HG03342 (cell line): ENCODE results near the gene MINDY4.

Experiments used
- ATAC-seq: cut with Tn5 transposase; IDR thresholded peaks from one replicate; pipeline ENCODE4 v1.9.1; 2021; ENCODE audit warnings: mild to moderate bottlenecking, moderate library complexity; ENCODE audit not compliant: unreplicated experiment

The MINDY4 gene

DNA sequence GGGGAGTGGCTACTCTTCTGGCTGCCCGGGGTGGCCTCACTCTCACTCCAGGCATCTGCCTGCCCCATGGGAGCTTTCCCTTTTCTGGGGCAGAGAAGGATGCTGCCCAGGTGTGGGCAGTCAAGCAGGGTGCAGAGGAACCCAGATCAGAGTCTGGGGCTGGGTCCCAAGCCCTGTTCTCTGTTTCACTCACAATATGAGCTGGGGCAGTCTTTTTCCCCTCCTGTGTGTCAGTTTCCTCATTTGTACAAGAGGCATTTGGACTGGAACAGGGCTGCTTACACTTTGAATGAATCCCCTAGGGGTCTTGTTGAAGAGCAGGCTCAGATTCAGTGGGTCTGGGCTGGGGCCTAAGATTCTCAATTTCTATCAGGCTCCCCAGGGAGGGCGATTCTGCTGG is 102.0 kb downstream of the MINDY4 start:
- ATAC-seq = no peak

DNA sequence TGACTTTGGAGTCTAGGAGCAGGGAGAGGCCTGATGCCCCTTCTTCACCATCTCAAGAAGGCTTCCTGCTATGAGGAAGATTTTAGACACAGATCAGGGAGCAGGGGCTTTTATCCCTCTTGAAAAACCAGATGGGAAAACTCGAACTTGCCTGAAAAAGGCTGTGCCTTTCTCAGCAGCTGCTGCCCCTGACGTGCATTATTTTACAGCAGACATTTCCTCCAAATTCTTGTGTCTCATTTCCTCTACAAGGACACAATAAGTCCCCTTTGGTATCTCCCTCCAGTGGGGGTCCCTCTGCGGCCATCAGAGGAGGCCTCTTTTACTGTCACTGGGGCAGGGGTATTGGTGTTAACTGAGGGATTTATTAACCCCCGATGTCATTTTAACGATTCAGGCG is 102.4 kb downstream of the MINDY4 start:
- ATAC-seq = no peak

GRCh38 chr7:30874656-30875302 is 103.6 kb downstream of the MINDY4 start:
- ATAC-seq = no peak

- ATAC-seq = no peak
Measured at GRCh38 chr7:30877015-30877769, 106.0 kb downstream of the MINDY4 start.

- no peak for ATAC-seq
Measured at GRCh38 chr7:30877993-30878392, 106.8 kb downstream of the MINDY4 start.

- ATAC-seq = no peak
Measured at GRCh38 chr7:30879139-30880124, 108.2 kb downstream of the MINDY4 start.

DNA sequence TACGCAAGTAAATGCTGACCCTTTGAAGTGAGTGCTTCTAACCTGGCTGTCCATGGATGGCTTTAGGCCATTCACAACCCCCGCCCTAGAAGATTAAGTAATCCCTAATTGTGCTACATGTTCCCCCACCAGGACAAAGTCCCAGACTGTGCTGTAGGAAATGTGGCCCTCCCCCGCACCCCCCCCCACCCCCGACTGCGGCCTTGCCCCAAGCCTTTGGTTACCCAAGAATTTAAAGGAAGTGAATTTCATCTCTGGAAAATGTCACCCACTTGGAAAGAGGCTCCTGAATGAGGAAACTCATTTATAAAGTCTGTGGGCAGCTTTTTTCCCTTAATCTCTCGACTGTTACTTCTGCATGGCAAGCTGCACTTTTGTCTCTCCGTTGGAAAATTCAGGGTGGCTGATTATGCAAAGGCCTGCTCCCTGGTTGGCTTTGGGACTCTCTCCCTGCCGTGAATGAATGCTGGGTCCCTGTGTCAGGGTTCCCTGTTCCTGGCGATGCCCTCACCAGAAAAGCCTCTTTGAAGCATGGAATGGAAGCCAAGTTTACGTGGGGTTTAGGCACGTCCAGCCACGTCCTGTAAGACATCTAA is 109.0 kb downstream of the MINDY4 start:
- no peak for ATAC-seq

DNA sequence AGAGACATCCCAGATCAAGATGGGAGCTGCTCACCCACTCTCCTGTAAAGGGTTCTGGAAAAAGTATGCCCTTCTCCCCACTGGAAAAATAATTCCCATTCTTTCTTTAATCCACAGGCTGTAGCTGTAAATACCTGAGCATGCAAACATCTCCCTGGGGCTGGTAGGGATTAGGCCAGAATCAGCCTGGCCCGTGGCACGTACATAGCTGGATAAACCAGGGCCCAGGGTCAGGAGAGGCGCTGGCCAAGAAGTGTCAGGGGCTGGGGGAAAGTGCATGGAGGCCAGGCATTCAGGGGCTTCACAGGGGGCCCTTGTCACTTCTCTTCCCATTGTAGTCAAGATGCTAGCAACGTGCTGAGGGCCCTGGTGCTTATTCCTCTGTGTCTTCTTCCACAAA is 109.7 kb downstream of the MINDY4 start:
- ATAC-seq = no peak

DNA sequence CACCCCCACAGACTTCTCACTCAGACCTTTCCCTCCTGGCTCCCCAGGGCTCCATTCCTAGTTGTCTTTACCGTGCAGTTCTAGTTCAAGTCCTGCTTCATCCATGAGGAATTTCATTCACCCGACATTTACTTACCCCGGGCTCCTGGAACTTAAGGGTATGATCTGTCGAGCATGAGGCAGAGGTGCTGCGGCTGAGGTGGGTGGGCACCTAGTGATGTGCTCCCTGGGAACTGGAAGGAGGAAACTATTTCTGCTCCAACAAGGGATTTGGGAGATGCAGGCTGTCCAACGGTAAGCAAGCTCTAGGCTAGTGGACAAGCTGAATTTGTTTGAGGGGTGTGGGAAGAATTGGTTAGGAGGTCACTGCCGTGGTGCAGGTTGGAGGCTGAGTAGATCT is 110.2 kb downstream of the MINDY4 start:
- ATAC-seq = no peak

- no peak for ATAC-seq
Measured at GRCh38 chr7:30884881-30885280, 113.7 kb downstream of the MINDY4 start.

DNA sequence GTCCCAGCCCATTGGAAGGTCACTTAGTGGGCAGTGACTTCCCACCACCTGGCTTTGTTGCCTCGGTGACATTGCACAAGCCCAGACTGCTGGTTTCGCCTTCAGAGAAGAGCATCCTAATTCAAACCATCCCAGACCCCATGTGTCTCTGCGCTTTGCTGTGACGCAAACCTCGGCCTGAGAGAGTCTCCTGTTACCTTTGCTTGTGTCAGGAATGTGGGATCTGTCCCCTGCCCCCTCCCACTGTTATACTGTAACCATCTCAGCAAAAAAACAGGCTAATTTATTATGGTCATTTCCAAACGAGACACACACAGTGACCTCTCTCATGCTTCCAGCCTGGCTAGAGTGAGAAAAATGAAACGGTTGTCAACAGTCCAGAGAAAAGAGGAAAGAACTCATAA is 115.4 kb downstream of the MINDY4 start:
- ATAC-seq = no peak

DNA sequence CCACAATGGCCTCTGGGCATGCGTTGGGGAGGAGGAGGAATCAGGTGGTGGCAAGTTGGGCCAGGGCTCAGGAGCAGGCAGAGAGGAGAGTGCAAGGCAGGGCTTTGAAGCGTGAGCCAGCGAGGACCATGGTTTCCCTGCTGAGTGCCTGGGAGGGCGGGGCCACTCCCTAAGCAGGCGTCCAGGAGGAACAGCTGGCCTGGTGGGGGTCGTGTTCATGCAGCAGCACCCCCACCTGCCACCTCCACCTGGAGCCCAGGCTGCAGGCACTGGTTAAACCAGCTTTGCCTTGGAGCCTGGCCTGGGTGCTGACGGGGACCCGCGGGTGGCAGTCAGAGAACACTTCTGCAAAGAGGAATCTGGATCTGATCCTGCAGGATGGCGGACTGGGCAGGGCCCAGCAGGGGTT is 116.3 kb downstream of the MINDY4 start:
- ATAC-seq = no peak

- ATAC-seq = no peak
Measured at GRCh38 chr7:30888747-30889146, 117.5 kb downstream of the MINDY4 start.

- no peak for ATAC-seq
Measured at GRCh38 chr7:30890226-30890625, 119.0 kb downstream of the MINDY4 start.

DNA sequence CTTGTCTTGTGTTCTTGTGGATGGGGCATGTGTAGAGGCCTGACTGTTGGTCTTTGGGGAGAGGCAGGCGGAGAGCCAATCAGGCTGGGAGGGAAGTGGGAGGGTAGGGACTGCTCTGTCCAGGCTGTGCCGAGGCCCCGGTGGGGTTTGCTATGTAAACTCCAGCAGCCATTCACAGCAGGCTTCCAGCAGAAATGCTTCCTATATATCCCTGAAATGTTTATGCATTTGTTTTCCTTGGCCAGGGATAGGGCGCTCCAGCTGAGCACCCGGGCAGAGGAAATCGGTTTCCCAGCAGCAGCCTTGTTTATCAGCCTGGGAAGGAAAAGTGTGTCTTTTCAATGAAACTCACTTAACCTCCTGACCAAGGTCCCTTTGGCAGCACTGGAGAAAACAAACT is 122.1 kb downstream of the MINDY4 start:
- ATAC-seq = no peak

DNA sequence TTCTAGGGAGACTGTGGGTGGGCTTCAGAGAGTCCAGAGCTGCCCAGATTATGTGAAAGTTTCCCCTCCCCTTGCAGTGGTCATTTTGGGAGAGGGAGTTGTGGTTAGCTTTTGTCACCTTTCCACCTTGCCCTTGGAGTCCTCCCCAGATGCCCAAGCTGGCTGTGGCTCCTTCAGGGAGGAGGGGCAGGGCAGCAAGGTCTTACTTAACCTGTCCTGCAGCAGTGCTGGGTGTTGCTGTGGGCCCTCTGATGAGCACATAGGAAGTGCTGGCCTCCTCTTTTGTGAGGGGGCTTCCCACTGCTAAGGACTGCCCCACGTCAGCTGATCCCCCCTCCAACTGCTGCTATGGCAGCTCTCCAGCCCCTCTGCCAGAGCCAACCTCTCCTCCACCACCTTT is 122.8 kb downstream of the MINDY4 start:
- ATAC-seq = no peak

DNA sequence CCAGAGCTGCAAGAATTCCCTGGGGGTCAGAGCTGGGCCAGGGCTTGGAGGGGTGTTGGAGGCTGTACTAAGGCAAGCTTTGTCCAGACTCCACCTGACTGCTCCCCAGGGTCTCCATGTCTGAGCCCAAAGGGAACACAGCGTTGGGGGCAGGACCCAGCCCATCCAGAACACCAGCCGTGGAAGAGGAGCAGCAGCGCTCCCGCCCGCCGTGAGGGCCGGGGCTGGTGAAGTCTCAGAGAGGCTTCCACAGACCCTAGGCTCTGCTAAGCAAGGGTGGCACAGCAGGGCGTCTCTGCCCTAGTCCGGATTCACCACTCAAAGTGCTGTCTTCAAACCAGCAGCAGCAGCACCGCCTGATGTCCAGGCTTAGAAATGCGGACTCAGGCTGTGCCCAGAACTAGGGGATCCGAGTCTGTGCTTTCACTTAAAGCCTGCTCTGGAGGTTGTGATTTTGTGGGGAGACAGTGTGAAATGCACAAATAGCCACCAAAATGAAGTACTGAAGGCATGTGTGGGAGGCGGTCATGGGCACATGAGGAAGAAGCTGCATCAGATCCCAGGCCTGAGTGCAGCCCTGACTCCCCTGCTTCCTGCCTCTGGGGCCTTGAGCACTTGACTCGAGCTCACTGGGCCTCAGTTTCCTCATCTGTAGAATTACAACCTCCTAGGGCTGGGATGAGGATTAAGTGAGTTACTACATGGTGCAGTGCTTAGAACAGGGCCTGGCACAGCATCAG is 123.8 kb downstream of the MINDY4 start:
- ATAC-seq = no peak

DNA sequence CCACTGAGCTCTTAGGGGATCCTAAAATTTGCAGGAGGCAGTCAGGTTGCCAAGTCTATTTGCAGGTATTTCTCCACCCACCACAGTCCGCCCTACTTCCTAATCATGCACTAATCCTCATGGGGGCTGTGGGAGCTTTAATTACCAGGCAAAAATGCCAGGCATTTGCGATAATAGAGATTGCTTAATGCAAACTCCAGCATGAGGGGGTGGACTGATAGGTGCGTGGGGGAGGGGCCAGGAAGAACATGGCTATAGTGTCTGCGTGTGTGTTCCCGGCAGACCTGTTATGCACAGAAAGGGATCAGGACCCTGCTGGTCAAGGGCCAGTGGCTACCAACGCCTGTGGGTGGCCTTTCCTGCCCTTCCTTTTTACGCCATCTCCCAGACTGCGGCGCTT is 124.8 kb downstream of the MINDY4 start:
- no peak for ATAC-seq

DNA sequence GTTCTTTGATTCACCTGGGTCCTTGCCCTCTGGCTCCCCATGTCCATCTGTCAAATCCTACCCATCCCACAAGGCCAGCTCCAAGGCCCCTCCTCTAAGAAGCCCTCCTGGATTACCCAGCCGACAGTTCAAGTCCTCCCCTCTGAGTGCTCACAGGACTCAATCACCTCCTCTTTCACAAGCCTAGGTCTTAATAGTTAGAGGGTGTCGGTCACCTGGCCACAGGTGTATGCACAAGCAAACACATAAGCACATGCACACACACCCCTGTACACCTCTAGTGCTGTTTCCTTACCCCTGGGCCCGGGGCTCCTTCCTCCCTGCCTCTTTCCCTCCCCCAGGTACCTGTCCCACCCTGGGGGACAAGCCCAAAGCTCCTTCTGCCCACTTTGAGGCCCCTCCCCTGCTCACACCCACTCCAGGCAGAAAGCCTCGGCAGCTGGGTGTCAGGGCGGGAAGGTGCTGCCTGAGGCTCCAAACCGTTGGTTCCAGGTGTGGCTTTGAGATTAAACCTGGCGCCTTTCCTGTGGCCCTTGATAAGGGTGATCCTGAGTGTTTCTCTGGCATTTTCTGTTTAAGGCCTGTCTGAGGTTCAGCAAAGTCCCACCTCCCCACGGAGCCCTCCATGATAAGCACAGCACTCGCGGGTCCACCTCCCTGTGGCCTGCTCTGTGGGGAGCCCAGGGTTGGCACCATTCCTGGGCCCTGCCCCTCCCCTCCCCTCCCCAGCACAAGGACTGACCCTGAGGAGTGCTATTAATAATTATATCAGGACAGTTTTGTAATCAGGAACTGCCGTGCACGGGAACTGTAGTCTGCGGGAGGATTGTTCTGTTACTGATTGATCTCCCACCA is 125.8 kb downstream of the MINDY4 start:
- ATAC-seq = no peak

GRCh38 chr7:30897770-30898169 is 126.6 kb downstream of the MINDY4 start:
- ATAC-seq = no peak
